AG09309 (cell line): ENCODE measurements around the gene ENAH.

Source experiments
- DNase-seq: peaks from one replicate; pipeline ENCODE4 v3.0.0-alpha.2; 2010; ENCODE audit warnings: low read depth
- H3K4me3 ChIP-seq: 2 replicates; pipeline ENCODE4 v1.5.1; 2011; ENCODE audit warnings: mild to moderate bottlenecking, low read depth, low read length, moderate library complexity; ENCODE audit not compliant: control insufficient read depth
- TF ChIP-seq, protein P1 (sequence below): IDR thresholded peaks from 2 replicates; pipeline ENCODE4 v1.5.1; 2011; ENCODE audit warnings: mild to moderate bottlenecking, low read depth, low read length, inconsistent platforms; ENCODE audit not compliant: insufficient read depth, control insufficient read depth; ENCODE audit errors: missing control alignments

ENAH gene

DNA sequence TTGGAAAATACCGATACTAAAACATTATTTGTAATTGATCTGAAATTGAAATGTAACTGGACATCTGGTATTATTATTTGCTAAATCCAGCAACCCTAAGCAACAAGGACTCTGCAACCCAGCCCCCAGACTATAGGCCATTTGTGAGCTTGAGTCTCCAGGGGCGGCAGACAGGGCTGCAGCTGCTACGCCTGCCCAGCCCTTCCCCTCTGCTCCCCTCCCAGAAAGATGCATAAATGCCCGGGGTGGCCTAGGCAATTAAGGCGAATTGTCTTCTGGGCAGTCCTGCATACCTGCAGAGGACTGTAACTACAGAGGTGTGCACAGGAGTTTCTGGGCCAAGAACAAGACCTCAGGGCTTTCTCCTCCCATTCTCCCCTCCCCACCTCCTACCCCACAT is 183.9 kb downstream of the ENAH start:
- no peak for DNase-seq
- TF ChIP-seq, protein P1, sequence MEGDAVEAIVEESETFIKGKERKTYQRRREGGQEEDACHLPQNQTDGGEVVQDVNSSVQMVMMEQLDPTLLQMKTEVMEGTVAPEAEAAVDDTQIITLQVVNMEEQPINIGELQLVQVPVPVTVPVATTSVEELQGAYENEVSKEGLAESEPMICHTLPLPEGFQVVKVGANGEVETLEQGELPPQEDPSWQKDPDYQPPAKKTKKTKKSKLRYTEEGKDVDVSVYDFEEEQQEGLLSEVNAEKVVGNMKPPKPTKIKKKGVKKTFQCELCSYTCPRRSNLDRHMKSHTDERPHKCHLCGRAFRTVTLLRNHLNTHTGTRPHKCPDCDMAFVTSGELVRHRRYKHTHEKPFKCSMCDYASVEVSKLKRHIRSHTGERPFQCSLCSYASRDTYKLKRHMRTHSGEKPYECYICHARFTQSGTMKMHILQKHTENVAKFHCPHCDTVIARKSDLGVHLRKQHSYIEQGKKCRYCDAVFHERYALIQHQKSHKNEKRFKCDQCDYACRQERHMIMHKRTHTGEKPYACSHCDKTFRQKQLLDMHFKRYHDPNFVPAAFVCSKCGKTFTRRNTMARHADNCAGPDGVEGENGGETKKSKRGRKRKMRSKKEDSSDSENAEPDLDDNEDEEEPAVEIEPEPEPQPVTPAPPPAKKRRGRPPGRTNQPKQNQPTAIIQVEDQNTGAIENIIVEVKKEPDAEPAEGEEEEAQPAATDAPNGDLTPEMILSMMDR, result no peak
- no peak overlapping the region for H3K4me3 ChIP-seq

- TF ChIP-seq, protein P1, result no peak
- H3K4me3 ChIP-seq, result no peak overlapping the region
- no peak for DNase-seq
These were observed 184.5 kb downstream of the ENAH start for GRCh38 chr1:225468270-225469020.

GRCh38 chr1:225467193-225468020 is 185.5 kb downstream of the ENAH start:
- DNase-seq, result no peak
- H3K4me3 ChIP-seq, result no peak overlapping the region
- TF ChIP-seq, protein P1, result no peak

GRCh38 chr1:225466848-225467192 is 186.1 kb downstream of the ENAH start:
- TF ChIP-seq, protein P1, result no peak
- H3K4me3 ChIP-seq, result no peak overlapping the region
- no peak for DNase-seq

GRCh38 chr1:225465793-225466517 is 187.0 kb downstream of the ENAH start:
- DNase-seq, result no peak
- TF ChIP-seq, protein P1, result no peak
- H3K4me3 ChIP-seq, result no peak overlapping the region
